ENCODE data around the gene CDH23.

The CDH23 gene

DNA sequence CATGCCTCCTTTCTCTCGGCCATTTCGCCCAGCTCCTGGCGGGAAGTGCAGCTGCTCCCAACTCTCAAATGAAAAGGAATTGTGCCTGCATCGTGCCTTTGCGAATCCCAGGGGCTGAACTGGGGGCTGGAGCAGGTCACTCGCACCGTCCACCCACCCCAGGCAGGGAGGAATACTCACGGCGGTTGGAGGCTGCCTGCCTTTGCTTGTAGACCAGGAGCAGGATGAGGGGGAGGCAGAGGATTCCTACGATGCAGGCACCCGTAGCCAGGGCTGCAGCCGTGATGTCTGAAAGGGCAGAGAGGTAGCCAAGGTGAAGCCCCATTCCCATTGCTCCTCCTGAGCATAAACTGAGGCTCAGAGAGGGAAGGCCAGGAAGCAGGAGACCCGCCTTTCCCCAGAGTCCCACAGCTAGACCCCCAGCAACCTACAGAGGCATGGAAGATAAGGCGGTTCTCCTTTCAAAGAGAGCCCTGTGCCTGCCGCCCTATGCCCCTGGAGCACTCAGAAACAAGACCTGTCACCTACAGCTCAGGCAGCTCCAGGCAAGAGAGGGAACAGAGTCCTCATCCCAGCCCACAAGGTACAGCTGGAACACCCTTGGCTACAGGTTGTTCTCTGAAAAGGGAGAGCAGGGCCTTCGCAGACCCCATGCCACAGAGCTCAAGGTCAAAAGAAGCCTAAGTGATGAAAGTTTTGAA lies 358.6 kb downstream of the CDH23 start:
- no peak for TF ChIP-seq FOXP2 (optimal IDR thresholded peaks at IDR 0.05; ENCODE audit: borderline replicate concordance, extremely low read depth, extremely low read length, insufficient read depth)
- no peak for TF ChIP-seq SIN3A (IDR thresholded peaks at IDR 0.05; ENCODE audit: borderline replicate concordance, insufficient read depth, low read length)
- no peak for TF ChIP-seq TAF1 (IDR thresholded peaks at IDR 0.05; ENCODE audit: borderline replicate concordance, insufficient read depth, low read length)
- no peak for TF ChIP-seq POLR2AphosphoS5 (IDR thresholded peaks at IDR 0.05; ENCODE audit: low read depth, low read length)
- TF ChIP-seq REST (IDR thresholded peaks at IDR 0.05; ENCODE audit: insufficient read depth in 1 of 2, low read depth in 2 of 2, low read length in 2 of 2), result no peak

GRCh38 chr10:71756311-71757191 lies 359.8 kb downstream of the CDH23 start:
- TF ChIP-seq FOXP2 (optimal IDR thresholded peaks at IDR 0.05; ENCODE audit: borderline replicate concordance, extremely low read depth, extremely low read length, insufficient read depth) (no peak), REST (IDR thresholded peaks at IDR 0.05; ENCODE audit: insufficient read depth in 1 of 2, low read depth in 2 of 2, low read length in 2 of 2) (no peak)

DNA sequence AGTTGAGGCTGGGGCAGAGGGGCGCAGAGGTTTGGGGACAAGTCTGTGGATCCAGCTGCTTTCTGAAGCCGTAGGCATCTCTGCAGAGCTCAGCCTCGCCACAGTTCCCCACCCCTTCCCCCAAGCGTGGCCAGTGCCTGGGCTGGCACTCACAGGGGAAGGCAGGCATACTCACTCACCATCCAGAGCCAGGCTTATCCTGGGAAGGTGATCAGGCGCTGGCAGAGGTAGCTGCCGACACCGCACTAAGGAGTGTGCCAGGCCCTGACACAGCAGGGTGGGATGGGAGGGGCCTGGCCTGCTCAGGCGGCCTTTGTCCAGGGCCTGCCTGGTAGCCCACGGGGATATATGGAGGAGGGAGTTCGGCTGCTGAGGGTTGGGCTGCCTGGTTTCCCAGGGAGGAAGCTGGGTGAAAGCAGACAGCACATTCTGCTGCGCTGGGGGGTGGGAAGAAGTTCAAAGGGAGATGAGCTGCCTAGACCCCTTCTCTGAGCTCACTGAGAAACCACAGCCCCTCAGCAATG lies 360.7 kb downstream of the CDH23 start:
- TF ChIP-seq REST (IDR thresholded peaks at IDR 0.05; ENCODE audit: insufficient read depth in 1 of 2, low read depth in 2 of 2, low read length in 2 of 2), result no peak
- no peak for TF ChIP-seq POLR2AphosphoS5 (IDR thresholded peaks at IDR 0.05; ENCODE audit: low read depth, low read length)
- TF ChIP-seq FOXP2 (optimal IDR thresholded peaks at IDR 0.05; ENCODE audit: borderline replicate concordance, extremely low read depth, extremely low read length, insufficient read depth), result no peak
- no peak for TF ChIP-seq TAF1 (IDR thresholded peaks at IDR 0.05; ENCODE audit: borderline replicate concordance, insufficient read depth, low read length)
- no peak for TF ChIP-seq SIN3A (IDR thresholded peaks at IDR 0.05; ENCODE audit: borderline replicate concordance, insufficient read depth, low read length)

GRCh38 chr10:71761105-71761511 lies 364.4 kb downstream of the CDH23 start:
- TF ChIP-seq FOXP2 (optimal IDR thresholded peaks at IDR 0.05; ENCODE audit: borderline replicate concordance, extremely low read depth, extremely low read length, insufficient read depth), result no peak
- TF ChIP-seq SIN3A (IDR thresholded peaks at IDR 0.05; ENCODE audit: borderline replicate concordance, insufficient read depth, low read length), result no peak
- TF ChIP-seq TAF1 (IDR thresholded peaks at IDR 0.05; ENCODE audit: borderline replicate concordance, insufficient read depth, low read length), result no peak
- no peak for TF ChIP-seq REST (IDR thresholded peaks at IDR 0.05; ENCODE audit: insufficient read depth in 1 of 2, low read depth in 2 of 2, low read length in 2 of 2)
- no peak for TF ChIP-seq POLR2AphosphoS5 (IDR thresholded peaks at IDR 0.05; ENCODE audit: low read depth, low read length)
